Activated T-helper 1 cell treated with anti-CD3 and anti-CD28 coated beads, Interleukin-12 subunit alpha, Interleukin-12 subunit beta, Interleukin-2, Interleukin-4 antibody, amounts not matched to agents 30 ng/mL and 10 ng/mL and 1 ng/mL, durations not matched to agents 14 hours and 24 hours and 36 hours (primary cell): ENCODE data around the gene CT83. TPM values are rescaled to one million over a fixed set of nuclear protein-coding genes. Genes with fewer than 3 reads are reported as not detected.

Experiments
- DNase-seq: peaks from one replicate; pipeline ENCODE4 v3.0.0; 2021; ENCODE audit warnings: low spot score
- H3K27ac Mint-ChIP-seq: one replicate; pipeline ENCODE4 v1.8.0; 2021; ENCODE audit warnings: mild to moderate bottlenecking, mixed read lengths
- H3K27me3 Mint-ChIP-seq: one replicate; pipeline ENCODE4 v1.8.0; 2022; ENCODE audit warnings: mild to moderate bottlenecking, moderate library complexity, mixed read lengths; ENCODE audit not compliant: insufficient read depth
- H3K36me3 Mint-ChIP-seq: one replicate; pipeline ENCODE4 v1.8.0; 2021; ENCODE audit warnings: low read depth, mixed read lengths
- H3K4me1 Mint-ChIP-seq: one replicate; pipeline ENCODE4 v1.8.0; 2021; ENCODE audit warnings: low read depth, mixed read lengths
- H3K4me3 Mint-ChIP-seq: one replicate; pipeline ENCODE4 v1.8.0; 2021; ENCODE audit warnings: mild to moderate bottlenecking, moderate library complexity, mixed read lengths
- H3K9me3 Mint-ChIP-seq: one replicate; pipeline ENCODE4 v1.8.0; 2021; ENCODE audit warnings: mixed read lengths
- intact Hi-C: fragments of 100-400 bp; cut with micrococcal nuclease; formaldehyde crosslinking; loops from one replicate; pipeline ENCODE4 v1.15.1; 2024
- total RNA-seq: library from RNA; stranded (reverse); gene quantifications from 2 replicates; pipeline ENCODE4 v1.2.3, GENCODE V29; 2022

The CT83 gene
- total RNA-seq, result not detected in 2 replicates

GRCh38 chrX:116462822-116463221 lies at the start of gene CT83:
Gene CT83 (minus strand): TSS chrX:116462976. CDS start chrX:116462856, 120 bp downstream.
- H3K9me3 Mint-ChIP-seq, result no peaks in the 10 kb centered on the region
- H3K27ac Mint-ChIP-seq, result no peak within 1 kb of the TSS
- no peaks in the 10 kb centered on the region for H3K4me1 Mint-ChIP-seq

DNA sequence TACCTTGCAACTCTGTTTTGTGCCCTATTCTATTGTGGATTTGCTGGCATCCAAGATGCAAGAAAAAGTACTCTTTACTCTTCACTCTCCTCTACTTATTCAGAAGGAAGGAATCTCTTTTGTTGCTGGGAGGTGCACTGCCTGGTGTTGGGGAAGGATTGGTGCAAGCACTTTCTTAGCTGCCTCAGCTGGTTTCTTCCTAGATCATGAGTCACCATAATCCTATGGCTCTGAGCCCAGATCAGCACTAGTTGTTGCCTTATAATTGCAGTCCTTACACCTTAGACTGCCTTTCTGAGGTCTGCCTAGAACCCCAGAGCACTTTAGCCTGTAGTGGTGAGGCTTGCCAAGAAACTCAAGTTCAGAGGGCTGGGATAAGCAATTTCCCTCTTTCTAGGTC lies 37.0 kb upstream of the CT83 start:
- DNase-seq, result no peak
- Mint-ChIP-seq H3K27me3 (no peaks in the 10 kb centered on the region), H3K4me1 (no peaks in the 10 kb centered on the region), H3K9me3 (no peaks in the 10 kb centered on the region), H3K36me3 (no peaks in the 10 kb centered on the region), H3K4me3 (no peak overlapping the region), H3K27ac (no peak overlapping the region)
- intact Hi-C loops, result no loop called here

More at GRCh38 chrX:116462822-116463221, at the start of gene CT83:
- H3K27me3 Mint-ChIP-seq, result no peaks in the 10 kb centered on the region
- intact Hi-C loops, result no loop called here
- no peak for DNase-seq
- H3K36me3 Mint-ChIP-seq, result no peaks in the 10 kb centered on the region
- H3K4me3 Mint-ChIP-seq, result no peak within 1 kb of the TSS

- no peaks in the 10 kb centered on the region for H3K9me3 Mint-ChIP-seq
- no peak overlapping the region for H3K4me3 Mint-ChIP-seq
- intact Hi-C loops, result no loop called here
- no peak for DNase-seq
- H3K4me1 Mint-ChIP-seq, result no peaks in the 10 kb centered on the region
- H3K36me3 Mint-ChIP-seq, result no peaks in the 10 kb centered on the region
- no peaks in the 10 kb centered on the region for H3K27me3 Mint-ChIP-seq
- H3K27ac Mint-ChIP-seq, result no peak overlapping the region
These were observed 30.5 kb upstream of the CT83 start for GRCh38 chrX:116493271-116493670.

GRCh38 chrX:116490104-116490503 lies 27.3 kb upstream of the CT83 start:
- intact Hi-C loops, result no loop called here

DNA sequence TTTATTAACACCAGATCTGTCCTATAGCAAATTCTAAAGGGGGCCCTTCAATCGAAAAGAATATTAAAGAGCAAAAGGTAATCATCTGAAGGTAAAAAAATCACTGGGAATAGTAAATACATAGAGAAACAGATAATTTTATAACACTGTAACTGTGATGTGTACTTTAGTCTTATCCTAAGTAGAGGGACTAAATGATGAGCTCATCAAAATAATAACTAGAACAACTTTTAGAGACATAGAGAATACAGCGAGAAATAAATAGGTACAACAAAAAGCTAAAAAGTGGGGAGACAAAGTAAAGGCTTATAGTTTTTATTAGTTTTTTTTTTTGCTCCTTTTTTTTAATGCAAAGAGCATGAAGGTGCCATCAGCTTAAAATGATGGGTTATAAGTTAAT lies 17.3 kb upstream of the CT83 start:
- no peak for DNase-seq
- Mint-ChIP-seq H3K27me3 (no peaks in the 10 kb centered on the region), H3K9me3 (no peaks in the 10 kb centered on the region), H3K4me3 (no peak overlapping the region), H3K4me1 (no peaks in the 10 kb centered on the region), H3K27ac (no peak overlapping the region), H3K36me3 (no peaks in the 10 kb centered on the region)
- intact Hi-C loops, result no loop called here

More at GRCh38 chrX:116490104-116490503, 27.3 kb upstream of the CT83 start:
- DNase-seq, result no peak
- H3K27me3 Mint-ChIP-seq, result no peaks in the 10 kb centered on the region
- H3K27ac Mint-ChIP-seq, result no peak overlapping the region
- no peaks in the 10 kb centered on the region for H3K36me3 Mint-ChIP-seq
- no peaks in the 10 kb centered on the region for H3K9me3 Mint-ChIP-seq
- H3K4me3 Mint-ChIP-seq, result no peak overlapping the region
- H3K4me1 Mint-ChIP-seq, result no peaks in the 10 kb centered on the region

DNA sequence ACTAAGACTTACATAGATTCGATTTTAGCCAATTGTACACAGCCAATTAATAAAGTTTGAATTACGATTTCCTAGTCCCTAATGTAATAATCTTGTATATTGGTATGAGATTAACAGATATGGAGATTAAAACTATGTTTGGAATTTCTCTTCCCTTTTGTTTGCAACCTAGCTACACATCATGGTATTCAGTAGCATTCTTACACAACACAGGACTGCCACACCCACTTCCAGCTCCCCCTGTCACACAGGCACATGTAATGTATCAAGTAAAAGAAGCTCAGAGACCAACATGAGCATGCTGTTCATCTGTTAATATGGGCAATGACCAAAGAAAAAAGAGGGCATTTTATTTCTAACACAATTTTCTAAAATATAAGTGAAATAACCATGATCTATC lies 13.6 kb downstream of the CT83 start:
- intact Hi-C loops, result no loop called here
- no peak overlapping the region for H3K4me3 Mint-ChIP-seq
- no peaks in the 10 kb centered on the region for H3K4me1 Mint-ChIP-seq
- no peaks in the 10 kb centered on the region for H3K27me3 Mint-ChIP-seq
- H3K9me3 Mint-ChIP-seq, result no peaks in the 10 kb centered on the region
- DNase-seq, result no peak
- no peaks in the 10 kb centered on the region for H3K36me3 Mint-ChIP-seq
- H3K27ac Mint-ChIP-seq, result no peak overlapping the region

GRCh38 chrX:116436358-116436816 lies 26.4 kb downstream of the CT83 start, which contains the start of gene SLC6A14:
Gene SLC6A14 (plus strand): TSS chrX:116436606. CDS start chrX:116436710, 104 bp downstream.
- H3K4me1 Mint-ChIP-seq, result no peaks in the 10 kb centered on the region
- no peaks in the 10 kb centered on the region for H3K36me3 Mint-ChIP-seq
- no peak within 1 kb of the TSS for H3K27ac Mint-ChIP-seq
- no peaks in the 10 kb centered on the region for H3K27me3 Mint-ChIP-seq
- intact Hi-C loops, result no loop called here
- H3K9me3 Mint-ChIP-seq, result no peaks in the 10 kb centered on the region
- no peak for DNase-seq
- H3K4me3 Mint-ChIP-seq, result no peak within 1 kb of the TSS

- Mint-ChIP-seq H3K4me1 (no peaks in the 10 kb centered on the region), H3K36me3 (no peaks in the 10 kb centered on the region), H3K4me3 (no peak overlapping the region), H3K27ac (no peak overlapping the region), H3K27me3 (no peaks in the 10 kb centered on the region), H3K9me3 (no peaks in the 10 kb centered on the region)
- intact Hi-C loops, result no loop called here
- DNase-seq, result no peak
These were observed 27.2 kb downstream of the CT83 start for GRCh38 chrX:116435597-116435996.

GRCh38 chrX:116427978-116428377 lies 34.8 kb downstream of the CT83 start:
- Mint-ChIP-seq H3K27ac (no peak overlapping the region), H3K36me3 (no peaks in the 10 kb centered on the region), H3K27me3 (no peaks in the 10 kb centered on the region), H3K9me3 (no peaks in the 10 kb centered on the region), H3K4me1 (no peaks in the 10 kb centered on the region), H3K4me3 (no peak overlapping the region)
- intact Hi-C loops, result no loop called here
- DNase-seq, result no peak

DNA sequence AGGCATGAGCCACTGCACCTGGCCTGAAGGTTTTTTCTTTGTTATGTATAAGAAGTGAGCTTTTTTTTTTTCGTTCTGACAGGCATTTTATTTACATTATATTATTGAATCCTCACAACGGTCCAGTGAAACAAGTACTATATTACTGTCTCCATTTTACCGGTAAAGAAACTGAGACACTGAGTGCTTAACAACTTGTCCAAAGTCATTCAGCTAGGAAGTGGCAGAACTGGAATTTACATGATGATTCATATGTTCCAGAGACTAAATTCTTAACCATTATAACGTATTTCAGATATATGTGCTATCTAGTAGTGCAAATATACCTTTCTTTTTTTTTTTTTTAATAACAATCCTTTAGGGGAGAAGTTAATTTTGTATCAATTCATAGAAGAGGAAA lies 44.8 kb downstream of the CT83 start:
- Mint-ChIP-seq H3K4me3 (no peak overlapping the region), H3K27ac (no peak overlapping the region), H3K9me3 (no peaks in the 10 kb centered on the region), H3K4me1 (no peaks in the 10 kb centered on the region), H3K27me3 (no peaks in the 10 kb centered on the region), H3K36me3 (no peaks in the 10 kb centered on the region)
- DNase-seq, result no peak
- intact Hi-C loops, result no loop called here

DNA sequence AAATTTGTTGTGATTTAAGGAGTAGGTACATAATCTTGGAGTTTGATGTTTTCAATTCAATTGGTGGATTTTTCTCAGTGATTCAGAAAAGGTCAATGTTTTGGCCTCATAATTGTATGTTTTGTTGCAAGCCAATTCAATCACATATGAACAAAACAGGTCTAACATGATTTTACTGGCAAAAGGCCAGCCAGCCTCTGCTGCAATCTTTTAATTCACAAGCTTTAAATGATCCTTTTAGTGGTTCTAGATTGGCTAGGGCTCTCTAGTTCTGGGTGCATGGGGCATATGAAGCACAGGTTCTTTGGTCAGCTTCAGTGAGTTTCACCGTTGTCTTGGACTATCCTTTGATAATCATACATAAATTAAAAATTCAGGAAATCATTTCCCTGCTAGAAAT lies 45.6 kb downstream of the CT83 start:
- Mint-ChIP-seq H3K27ac (no peak overlapping the region), H3K27me3 (no peaks in the 10 kb centered on the region), H3K9me3 (no peaks in the 10 kb centered on the region), H3K4me3 (no peak overlapping the region), H3K4me1 (no peaks in the 10 kb centered on the region), H3K36me3 (no peaks in the 10 kb centered on the region)
- no peak for DNase-seq
- intact Hi-C loops, result no loop called here

DNA sequence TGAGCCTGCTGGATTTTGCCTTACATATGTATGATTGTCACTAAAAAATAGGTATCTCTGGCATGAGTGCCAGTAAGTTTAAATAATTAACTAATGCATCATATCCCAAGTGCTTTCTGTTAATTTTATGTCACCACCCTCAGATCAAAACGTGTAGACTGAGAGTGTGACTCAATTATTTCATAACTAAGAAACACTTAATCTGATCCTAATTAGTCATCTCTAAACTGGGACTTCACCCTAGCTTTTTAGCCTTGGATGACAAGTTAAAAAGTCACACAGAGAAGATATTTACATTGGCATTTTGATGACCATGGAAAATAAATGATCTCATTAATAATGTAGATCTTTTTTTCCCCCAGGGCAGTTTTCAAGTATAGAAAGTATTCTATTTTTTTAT lies 49.5 kb downstream of the CT83 start:
- Mint-ChIP-seq H3K4me1 (no peaks in the 10 kb centered on the region), H3K9me3 (no peaks in the 10 kb centered on the region), H3K27ac (no peak overlapping the region), H3K36me3 (no peaks in the 10 kb centered on the region), H3K4me3 (no peak overlapping the region), H3K27me3 (no peaks in the 10 kb centered on the region)
- intact Hi-C loops, result no loop called here
- no peak for DNase-seq
